Esophagus squamous epithelium (tissue), 5 donors: Measurements from ENCODE around the gene DENND1A. TPM values are rescaled to one million over a fixed set of nuclear protein-coding genes. Genes with fewer than 3 reads are reported as not detected.

ENCODE experiments used
- DNase-seq: peaks from one replicate; lab custom pipeline; 2025; lab: John Stamatoyannopoulos, UW
- H3K27ac ChIP-seq, 4 donors: fragments of 200-600 bp; sonication (generic); one replicate each; pipeline ENCODE4 v1.5.1; 2016 to 2019; ENCODE audit warnings: mild to moderate bottlenecking in 1 of 4
- H3K27me3 ChIP-seq, 4 donors: fragments of 200-600 bp; sonication (generic); 1 replicate in 3 of 4; 2 replicates in 1 of 4; pipeline versions ENCODE4 v1.5.1 to v1.6.0; 2017 to 2021; ENCODE audit warnings: antibody characterized with exemption in 1 of 4
- H3K36me3 ChIP-seq, 3 donors: fragments of 200-600 bp; sonication (generic); one replicate each; pipeline ENCODE4 v1.5.1; 2016 to 2019
- H3K4me1 ChIP-seq, 3 donors: fragments of 200-600 bp; sonication (generic); one replicate each; pipeline ENCODE4 v1.5.1; 2017 to 2019
- H3K4me3 ChIP-seq, 4 donors: fragments of 200-600 bp; sonication (generic); 1 replicate in 3 of 4; 2 replicates in 1 of 4; pipeline ENCODE4 v1.5.1; 2016 to 2019; ENCODE audit warnings: mild to moderate bottlenecking in 2 of 4, moderate library complexity in 1 of 4
- H3K9me3 ChIP-seq, 3 donors: fragments of 200-600 bp; sonication (generic); one replicate each; pipeline ENCODE4 v1.5.1; 2016 to 2019
- POLR2A ChIP-seq, 4 donors: fragments of 450-650 bp; IDR thresholded peaks; one replicate each; pipeline ENCODE4 v1.6.1; 2017; ENCODE audit warnings: antibody characterized with exemption in 4 of 4, mild to moderate bottlenecking in 4 of 4, moderate library complexity in 3 of 4
- WGBS, 2 donors: methylation state at CpG; one replicate each; pipeline ENCODE4 v1.1.5; 2018; 5-methylcytosine and 5-hydroxymethylcytosine counted together
- intact Hi-C: fragments of 100-400 bp; cut with DNase I; formaldehyde crosslinking; loops from one replicate; pipeline ENCODE4 v1.15.0; 2022
- total RNA-seq, 4 donors: library from RNA; depleted of rRNA; stranded (reverse); fragments of >200 nt; gene quantifications; one replicate each; pipeline ENCODE4 v1.1.0, GENCODE V29; 2016
- TF ChIP-seq, protein P1 (sequence below), 6 experiments: fragments of 450-650 bp in 4 of 6; fragments of 200-600 bp in 2 of 6; sonication (generic) in 2 of 6; IDR thresholded peaks; one replicate each; pipeline ENCODE4 v1.5.1; 2016 to 2019; ENCODE audit warnings: antibody characterized with exemption in 6 of 6, mild to moderate bottlenecking in 4 of 6, moderate library complexity in 4 of 6
- donor health status: DM: yes; HTN: yes; CAD: no.

DENND1A gene
- total RNA-seq, 4 donors from 2014 or later, result 5.3 to 16.0 (median 12.9) TPM

DNA sequence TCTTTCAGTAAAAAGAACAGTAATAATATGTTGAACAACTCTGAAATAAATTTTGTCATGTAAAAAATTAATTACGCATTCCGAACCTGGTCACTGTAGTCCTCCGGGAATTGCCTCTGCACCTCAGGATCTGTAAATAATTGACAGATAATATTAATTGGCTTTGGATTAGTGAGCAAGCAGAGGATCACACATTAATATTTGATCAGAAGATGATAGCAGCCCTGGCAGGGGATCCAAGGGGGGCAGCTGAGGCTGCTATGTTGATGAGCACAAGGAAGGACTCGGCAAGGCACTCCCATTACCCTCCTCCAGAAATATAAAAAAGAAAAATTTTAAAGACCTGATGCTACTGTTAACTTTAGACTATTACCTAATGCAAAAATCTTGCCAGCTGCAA lies 137.4 kb downstream of the DENND1A start:
- TF ChIP-seq, protein P1, sequence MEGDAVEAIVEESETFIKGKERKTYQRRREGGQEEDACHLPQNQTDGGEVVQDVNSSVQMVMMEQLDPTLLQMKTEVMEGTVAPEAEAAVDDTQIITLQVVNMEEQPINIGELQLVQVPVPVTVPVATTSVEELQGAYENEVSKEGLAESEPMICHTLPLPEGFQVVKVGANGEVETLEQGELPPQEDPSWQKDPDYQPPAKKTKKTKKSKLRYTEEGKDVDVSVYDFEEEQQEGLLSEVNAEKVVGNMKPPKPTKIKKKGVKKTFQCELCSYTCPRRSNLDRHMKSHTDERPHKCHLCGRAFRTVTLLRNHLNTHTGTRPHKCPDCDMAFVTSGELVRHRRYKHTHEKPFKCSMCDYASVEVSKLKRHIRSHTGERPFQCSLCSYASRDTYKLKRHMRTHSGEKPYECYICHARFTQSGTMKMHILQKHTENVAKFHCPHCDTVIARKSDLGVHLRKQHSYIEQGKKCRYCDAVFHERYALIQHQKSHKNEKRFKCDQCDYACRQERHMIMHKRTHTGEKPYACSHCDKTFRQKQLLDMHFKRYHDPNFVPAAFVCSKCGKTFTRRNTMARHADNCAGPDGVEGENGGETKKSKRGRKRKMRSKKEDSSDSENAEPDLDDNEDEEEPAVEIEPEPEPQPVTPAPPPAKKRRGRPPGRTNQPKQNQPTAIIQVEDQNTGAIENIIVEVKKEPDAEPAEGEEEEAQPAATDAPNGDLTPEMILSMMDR (IDR thresholded peaks at IDR 0.05), result no peak
- no peak for TF ChIP-seq POLR2A (IDR thresholded peaks at IDR 0.05)
- no peak overlapping the region for H3K27ac ChIP-seq
- WGBS, 2 donors, result 98% methylated on average over 4 of the region's 4 CpGs
- H3K27me3 ChIP-seq, result no peaks in the 10 kb centered on the region
- H3K4me1 ChIP-seq, result no peaks in the 10 kb centered on the region
- no peak for DNase-seq
- H3K36me3 ChIP-seq, result no peaks in the 10 kb centered on the region
- H3K4me3 ChIP-seq, result no peak overlapping the region
- intact Hi-C loops, result no loop called here
- H3K9me3 ChIP-seq, result no peaks in the 10 kb centered on the region

DNA sequence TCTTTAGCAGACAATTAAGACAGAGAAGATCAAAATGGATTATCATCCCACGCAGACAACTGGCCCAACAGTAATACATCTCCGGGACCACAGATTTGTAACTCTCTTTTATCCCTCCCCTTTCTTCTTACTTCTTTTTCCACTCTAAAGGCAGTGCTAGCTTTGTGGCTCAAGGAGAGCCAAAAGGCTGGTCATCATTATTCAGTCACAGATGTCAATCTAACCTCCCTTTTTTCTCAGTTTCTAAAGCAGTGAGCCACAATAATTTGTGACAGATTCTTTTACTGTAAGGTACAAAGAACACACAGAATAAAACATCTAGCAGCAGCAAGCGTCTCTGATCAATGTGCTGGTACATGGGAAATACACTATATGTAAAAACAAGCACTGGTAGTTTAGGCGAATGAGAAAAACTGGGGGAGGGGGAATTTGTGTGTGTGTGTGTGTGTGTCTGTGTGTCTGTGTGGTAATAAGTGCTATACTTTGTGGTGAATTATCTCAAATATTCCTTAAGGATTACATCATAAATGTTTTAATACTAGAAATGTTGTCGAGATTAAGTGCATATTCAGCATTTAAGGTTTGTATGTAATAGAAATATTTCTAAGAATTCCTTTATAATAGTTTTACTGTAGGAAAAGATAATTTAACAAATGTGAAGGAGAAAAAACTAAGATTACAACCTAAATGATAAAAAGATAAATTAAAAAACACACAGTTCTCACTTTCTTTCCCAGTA lies 140.2 kb downstream of the DENND1A start:
- Histone ChIP-seq H3K27ac (no peak overlapping the region), H3K4me1 (no peaks in the 10 kb centered on the region), H3K27me3 (no peaks in the 10 kb centered on the region), H3K4me3 (no peak overlapping the region), H3K36me3 (no peaks in the 10 kb centered on the region), H3K9me3 (no peaks in the 10 kb centered on the region)
- no peak for DNase-seq
- 90 to 91% methylated on average over 5 of the region's 5 CpGs for WGBS, 2 donors
- TF ChIP-seq, protein P1 (IDR thresholded peaks at IDR 0.05), result no peak
- TF ChIP-seq POLR2A (IDR thresholded peaks at IDR 0.05), result no peak
- intact Hi-C loops, result no loop called here

DNA sequence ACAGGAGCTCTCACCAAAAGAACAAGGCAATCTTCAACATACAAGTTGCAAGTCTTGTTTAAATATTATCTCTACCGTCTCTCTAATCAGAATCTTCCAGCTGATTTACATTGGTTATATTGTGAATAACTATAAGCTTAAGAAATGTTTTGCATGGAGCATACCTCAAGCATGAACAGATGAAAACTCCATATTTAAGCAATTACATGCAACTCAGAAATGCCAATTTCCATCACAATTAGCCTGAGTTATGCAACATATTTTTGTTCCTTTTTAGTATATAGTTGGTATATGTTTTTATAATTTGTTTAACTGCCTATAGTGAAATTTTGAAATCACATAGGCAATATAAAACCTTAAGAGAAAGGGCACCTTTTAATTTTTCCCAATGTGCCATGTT lies 142.5 kb downstream of the DENND1A start:
- intact Hi-C loops, result no loop called here
- H3K27ac ChIP-seq, result no peak overlapping the region
- WGBS, 2 donors, result 91 to 100% methylated on average over 1 of the region's 1 CpG
- TF ChIP-seq, protein P1 (IDR thresholded peaks at IDR 0.05), result no peak
- TF ChIP-seq POLR2A (IDR thresholded peaks at IDR 0.05), result no peak
- DNase-seq, result no peak
- H3K9me3 ChIP-seq, result no peaks in the 10 kb centered on the region
- no peaks in the 10 kb centered on the region for H3K27me3 ChIP-seq
- no peaks in the 10 kb centered on the region for H3K36me3 ChIP-seq
- no peak overlapping the region for H3K4me3 ChIP-seq
- no peaks in the 10 kb centered on the region for H3K4me1 ChIP-seq

DNA sequence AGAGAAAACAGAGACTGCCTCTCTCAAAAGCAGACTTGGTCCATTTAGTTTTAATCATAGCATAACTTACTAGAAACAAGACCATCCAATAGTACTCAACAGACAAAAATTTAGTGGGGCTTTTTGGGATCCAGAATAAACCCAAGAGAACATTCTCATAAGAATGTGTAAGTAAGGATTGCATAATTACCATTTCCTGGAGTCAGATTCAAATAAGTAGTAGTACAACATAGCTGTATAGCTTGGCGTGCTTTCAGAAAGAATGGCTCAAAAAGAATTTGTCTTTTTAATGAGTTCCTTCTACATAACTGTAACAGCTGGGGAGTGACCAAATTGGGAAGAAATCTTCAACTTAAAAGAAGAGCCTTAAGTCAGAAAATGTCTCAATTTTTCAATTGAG lies 145.4 kb downstream of the DENND1A start:
- H3K4me1 ChIP-seq, result peaks cover 0 to 5% (median 0%) of the 10 kb centered on the region in 3 donors
- H3K36me3 ChIP-seq, result no peaks in the 10 kb centered on the region
- no peaks in the 10 kb centered on the region for H3K9me3 ChIP-seq
- no peak overlapping the region for H3K27ac ChIP-seq
- 75 to 82% methylated on average over 1 of the region's 1 CpG for WGBS, 2 donors
- no peak overlapping the region for H3K4me3 ChIP-seq
- no peak for DNase-seq
- intact Hi-C loops, result no loop called here
- no peaks in the 10 kb centered on the region for H3K27me3 ChIP-seq
- TF ChIP-seq POLR2A (IDR thresholded peaks at IDR 0.05), result no peak
- TF ChIP-seq, protein P1 (IDR thresholded peaks at IDR 0.05), result no peak

DNA sequence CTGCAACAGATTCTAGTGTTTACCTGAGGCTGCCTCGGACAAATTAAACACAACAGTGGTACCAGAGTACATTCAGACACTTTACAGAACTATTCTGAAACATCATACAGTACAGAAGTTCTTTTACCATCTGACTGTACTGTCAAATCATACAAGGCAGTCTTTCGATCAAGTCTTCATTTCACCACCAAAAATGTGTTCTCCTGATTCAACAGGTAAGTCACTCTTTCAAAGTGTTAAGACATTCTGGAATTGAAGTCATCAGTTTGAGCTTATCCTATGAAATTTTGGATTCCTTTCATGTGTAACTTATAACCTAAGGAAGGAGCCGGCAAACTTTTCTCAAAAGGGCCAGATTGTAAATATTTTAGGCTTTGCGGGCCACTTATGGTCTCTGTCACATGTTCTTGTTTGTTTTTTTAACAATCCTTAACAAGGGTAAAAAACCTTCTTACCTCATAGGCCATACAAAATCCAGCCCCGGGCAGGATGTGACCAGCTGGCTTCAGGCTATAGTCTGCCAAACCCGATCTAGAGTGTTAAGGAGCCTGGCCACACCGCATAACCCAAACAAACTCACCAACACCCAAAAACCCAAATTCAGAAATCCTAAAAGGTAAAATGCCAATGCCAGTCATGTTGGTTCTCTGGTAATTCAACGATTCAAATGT lies 151.6 kb downstream of the DENND1A start:
- H3K4me3 ChIP-seq, result no peak overlapping the region
- no peaks in the 10 kb centered on the region for H3K9me3 ChIP-seq
- H3K27me3 ChIP-seq, result no peaks in the 10 kb centered on the region
- no peak for TF ChIP-seq POLR2A (IDR thresholded peaks at IDR 0.05)
- H3K36me3 ChIP-seq, result no peaks in the 10 kb centered on the region
- H3K27ac ChIP-seq, result no peak overlapping the region
- no peak for DNase-seq
- intact Hi-C loops, result no loop called here
- H3K4me1 ChIP-seq, result peaks cover 0 to 5% (median 0%) of the 10 kb centered on the region in 3 donors
- WGBS, 2 donors, result 90 to 93% methylated on average over 8 of the region's 8 CpGs
